Esophagus squamous epithelium (tissue), 5 donors: ENCODE results near the gene BAZ2A. TPM values are rescaled to one million over a fixed set of nuclear protein-coding genes. Genes with fewer than 3 reads are reported as not detected.

ENCODE experiments used
- DNase-seq: peaks from one replicate; lab custom pipeline; 2025; lab: John Stamatoyannopoulos, UW
- H3K27ac ChIP-seq, 4 donors: fragments of 200-600 bp; sonication (generic); one replicate each; pipeline ENCODE4 v1.5.1; 2016 to 2019; ENCODE audit warnings: mild to moderate bottlenecking in 1 of 4
- H3K27me3 ChIP-seq, 4 donors: fragments of 200-600 bp; sonication (generic); 1 replicate in 3 of 4; 2 replicates in 1 of 4; pipeline versions ENCODE4 v1.5.1 to v1.6.0; 2017 to 2021; ENCODE audit warnings: antibody characterized with exemption in 1 of 4
- H3K36me3 ChIP-seq, 3 donors: fragments of 200-600 bp; sonication (generic); one replicate each; pipeline ENCODE4 v1.5.1; 2016 to 2019
- H3K4me1 ChIP-seq, 3 donors: fragments of 200-600 bp; sonication (generic); one replicate each; pipeline ENCODE4 v1.5.1; 2017 to 2019
- H3K4me3 ChIP-seq, 4 donors: fragments of 200-600 bp; sonication (generic); 1 replicate in 3 of 4; 2 replicates in 1 of 4; pipeline ENCODE4 v1.5.1; 2016 to 2019; ENCODE audit warnings: mild to moderate bottlenecking in 2 of 4, moderate library complexity in 1 of 4
- H3K9me3 ChIP-seq, 3 donors: fragments of 200-600 bp; sonication (generic); one replicate each; pipeline ENCODE4 v1.5.1; 2016 to 2019
- POLR2A ChIP-seq, 4 donors: fragments of 450-650 bp; IDR thresholded peaks; one replicate each; pipeline ENCODE4 v1.6.1; 2017; ENCODE audit warnings: antibody characterized with exemption in 4 of 4, mild to moderate bottlenecking in 4 of 4, moderate library complexity in 3 of 4
- WGBS, 2 donors: methylation state at CpG; one replicate each; pipeline ENCODE4 v1.1.5; 2018; 5-methylcytosine and 5-hydroxymethylcytosine counted together
- intact Hi-C: fragments of 100-400 bp; cut with DNase I; formaldehyde crosslinking; loops from one replicate; pipeline ENCODE4 v1.15.0; 2022
- small RNA-seq, 4 donors: library from RNA; depleted of rRNA; stranded (forward); fragments of <200 nt; gene quantifications; one replicate each; pipeline ENCODE3, GENCODE V24; 2016
- total RNA-seq, 4 donors: library from RNA; depleted of rRNA; stranded (reverse); fragments of >200 nt; gene quantifications; one replicate each; pipeline ENCODE4 v1.1.0, GENCODE V29; 2016
- TF ChIP-seq, protein P1 (sequence below), 6 experiments: fragments of 450-650 bp in 4 of 6; fragments of 200-600 bp in 2 of 6; sonication (generic) in 2 of 6; IDR thresholded peaks; one replicate each; pipeline ENCODE4 v1.5.1; 2016 to 2019; ENCODE audit warnings: antibody characterized with exemption in 6 of 6, mild to moderate bottlenecking in 4 of 6, moderate library complexity in 4 of 6
- donor health status: DM: yes; HTN: yes; CAD: no.

The BAZ2A gene
- total RNA-seq, 4 donors from 2014 or later = 36.7 to 65.3 (median 59.8) TPM

DNA sequence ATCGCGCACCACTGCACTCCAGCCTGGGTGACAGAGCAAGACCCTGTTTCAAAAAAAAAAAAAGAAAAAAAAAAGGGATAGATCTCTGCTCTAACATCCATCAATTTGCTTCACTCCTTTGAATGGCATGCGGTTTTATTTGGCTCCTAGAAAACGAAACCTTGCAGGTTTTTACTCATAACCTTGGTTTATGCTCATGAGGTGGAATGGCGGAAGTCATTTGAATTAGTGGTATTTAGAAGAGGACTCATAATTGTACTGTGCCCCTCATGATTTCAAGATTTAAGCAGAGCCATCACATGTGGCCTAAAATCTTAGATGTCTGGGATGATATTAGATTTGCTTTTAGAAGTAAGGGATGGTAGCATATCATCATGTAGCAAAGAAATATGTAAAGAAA lies 79.1 kb downstream of the BAZ2A start:
- Histone ChIP-seq H3K4me1 (peaks cover 0 to 3% (median 0%) of the 10 kb centered on the region in 3 donors), H3K27ac (no peak overlapping the region), H3K9me3 (no peaks in the 10 kb centered on the region), H3K27me3 (no peaks in the 10 kb centered on the region), H3K4me3 (no peak overlapping the region), H3K36me3 (no peaks in the 10 kb centered on the region)
- TF ChIP-seq, protein P1, sequence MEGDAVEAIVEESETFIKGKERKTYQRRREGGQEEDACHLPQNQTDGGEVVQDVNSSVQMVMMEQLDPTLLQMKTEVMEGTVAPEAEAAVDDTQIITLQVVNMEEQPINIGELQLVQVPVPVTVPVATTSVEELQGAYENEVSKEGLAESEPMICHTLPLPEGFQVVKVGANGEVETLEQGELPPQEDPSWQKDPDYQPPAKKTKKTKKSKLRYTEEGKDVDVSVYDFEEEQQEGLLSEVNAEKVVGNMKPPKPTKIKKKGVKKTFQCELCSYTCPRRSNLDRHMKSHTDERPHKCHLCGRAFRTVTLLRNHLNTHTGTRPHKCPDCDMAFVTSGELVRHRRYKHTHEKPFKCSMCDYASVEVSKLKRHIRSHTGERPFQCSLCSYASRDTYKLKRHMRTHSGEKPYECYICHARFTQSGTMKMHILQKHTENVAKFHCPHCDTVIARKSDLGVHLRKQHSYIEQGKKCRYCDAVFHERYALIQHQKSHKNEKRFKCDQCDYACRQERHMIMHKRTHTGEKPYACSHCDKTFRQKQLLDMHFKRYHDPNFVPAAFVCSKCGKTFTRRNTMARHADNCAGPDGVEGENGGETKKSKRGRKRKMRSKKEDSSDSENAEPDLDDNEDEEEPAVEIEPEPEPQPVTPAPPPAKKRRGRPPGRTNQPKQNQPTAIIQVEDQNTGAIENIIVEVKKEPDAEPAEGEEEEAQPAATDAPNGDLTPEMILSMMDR (IDR thresholded peaks at IDR 0.05) = no peak
- no peak for TF ChIP-seq POLR2A (IDR thresholded peaks at IDR 0.05)
- no peak for DNase-seq
- WGBS, 2 donors = 86 to 89% methylated on average over 5 of the region's 5 CpGs
- intact Hi-C loops = no loop called here

DNA sequence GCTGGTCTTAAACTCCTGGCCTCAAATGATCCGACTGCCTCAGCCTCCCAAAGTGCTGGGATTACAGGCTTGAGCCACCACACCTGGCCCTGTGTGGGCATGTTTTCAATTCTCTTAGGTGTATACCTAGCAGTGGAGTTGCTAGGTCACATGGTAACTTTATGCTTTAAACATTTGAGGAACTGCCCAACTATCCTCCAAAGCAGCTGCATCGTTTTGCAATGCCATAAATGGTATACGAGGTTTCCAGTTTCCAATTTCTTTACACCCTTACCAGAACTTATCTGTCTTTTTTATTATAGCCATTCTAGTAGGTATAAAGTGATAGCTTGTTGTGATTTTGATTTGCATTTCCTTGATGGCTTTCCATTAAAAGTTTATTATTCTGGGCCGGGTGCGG lies 83.4 kb downstream of the BAZ2A start:
- Histone ChIP-seq H3K9me3 (no peaks in the 10 kb centered on the region), H3K4me3 (no peak overlapping the region), H3K4me1 (no peaks in the 10 kb centered on the region), H3K27ac (no peak overlapping the region), H3K27me3 (no peaks in the 10 kb centered on the region), H3K36me3 (no peaks in the 10 kb centered on the region)
- 84 to 92% methylated on average over 5 of the region's 5 CpGs for WGBS, 2 donors
- DNase-seq = no peak
- intact Hi-C loops = no loop called here
- TF ChIP-seq POLR2A (IDR thresholded peaks at IDR 0.05) = no peak

Small RNA genes within 50 kb of the gene (small RNA-seq; reads per million reads assigned to genes)
- gene RN7SL809P = 0 reads per million in 4 donors
- gene RNU6-343P = 0 reads per million in 4 donors
- 16,488 to 25,892 (median 24,927) reads per million in 4 donors for gene SNORD59A

Other genes with a start within 250 kb of the BAZ2A start
- gene TIMELESS, start 180.9 kb downstream of the BAZ2A start, total RNA-seq = 10 to 100 TPM in 2 of 4 donors, 1 to 10 TPM in 2; 6.9 to 16.4 (median 11.4) TPM
- under 1 TPM in 1 of 4 donors, not detected in 3; 0.09 TPM for gene MIP, start 175.7 kb downstream of the BAZ2A start, total RNA-seq
- gene SPRYD4, start 161.7 kb downstream of the BAZ2A start, total RNA-seq = 1 to 10 TPM; 2.3 to 3.6 (median 2.9) TPM
- 10 to 100 TPM in 1 of 4 donors, 1 to 10 TPM in 3; 4.9 to 10.5 (median 7.8) TPM for gene GLS2, start 142.2 kb downstream of the BAZ2A start, total RNA-seq
- 10 to 100 TPM in 1 of 4 donors, 1 to 10 TPM in 3; 4.0 to 16.8 (median 6.8) TPM for gene RBMS2, start 108.5 kb downstream of the BAZ2A start, total RNA-seq
- 100 to 1,000 TPM; 337 to 726 (median 526) TPM for gene ATP5F1B, start 15.7 kb upstream of the BAZ2A start, total RNA-seq
- gene PTGES3, start 58.0 kb upstream of the BAZ2A start, total RNA-seq = 100 to 1,000 TPM in 2 of 4 donors, 10 to 100 TPM in 2; 61.9 to 157 (median 100) TPM
- gene NACA, start 95.0 kb upstream of the BAZ2A start, total RNA-seq = 1,000 to 10,000 TPM; 1,083 to 1,907 (median 1,546) TPM
- 10 to 100 TPM in 2 of 4 donors, 1 to 10 TPM in 2; 3.7 to 30.3 (median 10.6) TPM for gene PRIM1, start 122.0 kb upstream of the BAZ2A start, total RNA-seq
- 10 to 100 TPM in 1 of 4 donors, 1 to 10 TPM in 1, under 1 TPM in 1, not detected in 1; 0.88 to 13.2 (median 5.6) TPM for gene HSD17B6, start 133.0 kb upstream of the BAZ2A start, total RNA-seq